ELR (cell line): ENCODE measurements around the gene NECAB3.
A peak's percentile ranks its signal among the peaks of the same experiment; 100 is the strongest.

Experiments used
- DNase-seq: peaks from one replicate; pipeline ENCODE4 v3.0.0-alpha.2; 2015; ENCODE audit warnings: low read depth

NECAB3 gene

DNA sequence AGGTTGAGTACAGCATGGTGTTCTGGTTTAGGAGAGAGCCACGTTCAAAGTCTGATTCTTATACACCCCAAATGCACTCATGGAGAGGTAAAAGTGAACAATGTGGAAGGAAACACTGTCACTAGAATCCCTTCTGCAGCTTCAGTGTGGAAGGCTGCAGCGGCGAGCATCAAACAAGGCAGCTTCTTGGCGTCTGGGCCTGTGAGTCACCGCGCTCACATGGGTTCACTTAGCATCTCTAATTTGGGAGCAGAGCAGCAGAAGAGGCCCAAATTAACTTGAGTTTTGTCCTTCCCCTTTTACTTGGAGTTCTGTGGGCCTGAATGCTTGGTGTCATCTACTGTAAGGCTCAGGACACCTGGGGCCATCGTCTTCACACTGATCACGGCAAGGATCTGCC lies 22.9 kb upstream of the NECAB3 start:
- DNase-seq = peak; percentile 54

DNA sequence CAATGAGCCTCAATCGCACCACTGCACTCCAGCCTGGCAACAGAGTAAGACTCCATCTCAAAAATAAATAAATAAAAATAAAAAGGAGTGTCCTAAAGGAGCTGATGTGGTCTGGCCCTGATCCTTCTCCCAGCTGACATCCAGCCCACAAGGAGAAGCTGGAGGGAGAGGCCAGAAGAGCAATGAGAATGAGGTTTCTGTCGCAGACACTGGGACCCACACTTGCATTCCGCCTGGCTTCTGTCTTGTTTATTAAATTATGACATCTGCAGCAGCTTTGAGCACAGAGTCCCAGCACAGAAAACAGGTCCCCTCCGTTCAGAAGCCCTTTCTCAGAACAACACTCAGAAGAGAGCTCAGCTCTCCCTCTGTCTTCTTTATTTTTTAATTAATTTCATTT lies 22.2 kb upstream of the NECAB3 start:
- no peak for DNase-seq

DNA sequence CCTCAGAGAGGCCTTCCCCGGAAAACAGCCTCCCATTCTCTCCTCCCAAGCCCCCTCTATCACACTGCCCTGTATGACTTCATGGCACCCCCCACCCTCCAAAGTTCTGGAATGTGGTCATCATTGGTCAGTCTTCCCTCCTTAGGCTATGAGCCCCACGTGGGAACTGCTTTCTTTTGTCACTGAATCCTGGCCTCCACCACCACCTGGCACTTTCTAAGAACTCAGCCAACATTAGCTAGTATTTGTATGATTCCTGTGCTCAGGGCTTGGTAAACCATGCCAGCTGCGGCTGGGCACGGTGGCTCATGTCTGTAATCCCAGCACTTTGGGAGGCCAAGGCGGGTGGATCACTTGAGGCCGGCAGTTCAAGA lies 20.4 kb upstream of the NECAB3 start:
- no peak for DNase-seq

DNA sequence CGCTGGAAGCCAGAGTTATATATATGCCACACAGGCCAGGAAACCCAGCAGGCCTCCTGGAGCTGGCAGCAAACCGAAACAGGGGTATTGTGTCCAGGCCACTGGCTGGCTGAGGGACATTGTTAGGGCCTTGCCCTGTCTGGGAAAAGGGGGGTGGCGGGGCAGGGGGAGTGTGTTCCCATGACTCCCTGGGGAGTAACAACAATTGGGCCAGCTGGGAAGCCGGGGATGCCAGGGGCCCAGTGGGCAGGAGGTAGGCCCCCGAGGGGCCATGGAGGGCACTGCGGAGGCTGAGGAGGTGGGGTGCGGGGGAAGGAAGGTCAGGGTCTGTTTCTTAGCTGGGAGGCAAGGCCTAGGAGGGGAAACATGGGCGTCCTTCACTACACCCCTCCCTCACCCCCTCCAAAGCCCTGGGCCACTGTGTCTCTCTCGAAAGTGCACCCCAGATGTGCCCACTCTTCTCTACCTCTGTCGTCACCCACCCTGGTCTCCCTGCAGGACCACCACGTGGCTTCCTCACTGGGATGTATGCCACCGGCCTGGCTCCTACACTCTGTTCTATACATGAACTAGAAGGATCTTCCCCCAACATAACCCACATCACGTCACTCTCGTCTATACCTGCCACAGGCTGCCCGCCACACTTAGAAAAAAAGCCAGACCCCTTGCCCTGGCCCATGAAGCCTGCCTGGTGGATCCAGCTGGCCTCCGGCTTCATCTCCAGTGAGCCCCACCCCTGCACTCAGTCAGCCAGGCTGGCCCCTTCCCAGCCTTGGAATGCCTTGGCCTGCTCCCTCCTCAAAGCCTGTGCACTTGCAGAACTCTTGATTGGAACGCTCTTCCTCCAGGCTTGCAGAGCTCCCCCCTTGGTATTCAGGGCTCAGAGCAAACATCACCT lies 19.8 kb upstream of the NECAB3 start:
- no peak for DNase-seq

DNA sequence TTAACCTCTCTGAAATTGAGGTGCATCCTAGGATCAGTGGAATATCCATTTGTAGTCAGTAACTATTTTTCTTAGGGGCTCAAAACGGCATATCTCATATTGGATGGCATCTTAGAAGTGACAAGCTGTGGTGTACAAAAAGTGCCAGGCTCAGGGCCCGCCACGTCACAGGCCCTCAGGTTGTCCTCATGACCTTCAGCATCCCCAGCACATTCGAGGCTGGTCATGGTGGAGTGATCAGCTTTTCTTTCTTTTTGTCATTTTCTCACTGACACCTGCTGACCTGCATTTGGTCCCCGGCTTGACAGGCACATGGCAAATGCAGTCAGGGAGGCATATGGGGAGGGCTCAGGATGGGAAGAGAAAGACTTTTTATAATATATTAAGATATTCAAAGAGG lies 19.1 kb upstream of the NECAB3 start:
- DNase-seq = no peak

DNA sequence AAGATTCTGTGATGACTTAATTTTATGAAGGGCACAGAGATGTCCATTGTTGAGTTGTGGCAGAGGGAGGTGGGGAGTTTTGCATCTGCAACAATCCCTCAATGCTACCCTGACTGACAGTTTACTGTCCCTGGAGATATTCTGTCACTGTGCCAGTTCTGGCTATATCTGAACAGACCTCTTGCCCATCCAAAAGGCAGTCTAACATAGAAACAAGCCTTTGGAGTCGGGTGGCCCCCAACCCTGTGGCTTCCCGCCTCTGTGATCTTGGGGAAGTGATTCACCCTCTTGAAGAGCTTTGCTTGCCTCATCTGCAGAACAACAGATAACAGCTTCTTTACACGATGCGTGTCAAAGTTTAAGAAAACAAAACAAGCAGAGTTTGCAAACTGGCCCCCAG lies 15.7 kb upstream of the NECAB3 start:
- DNase-seq = peak; percentile 71

DNA sequence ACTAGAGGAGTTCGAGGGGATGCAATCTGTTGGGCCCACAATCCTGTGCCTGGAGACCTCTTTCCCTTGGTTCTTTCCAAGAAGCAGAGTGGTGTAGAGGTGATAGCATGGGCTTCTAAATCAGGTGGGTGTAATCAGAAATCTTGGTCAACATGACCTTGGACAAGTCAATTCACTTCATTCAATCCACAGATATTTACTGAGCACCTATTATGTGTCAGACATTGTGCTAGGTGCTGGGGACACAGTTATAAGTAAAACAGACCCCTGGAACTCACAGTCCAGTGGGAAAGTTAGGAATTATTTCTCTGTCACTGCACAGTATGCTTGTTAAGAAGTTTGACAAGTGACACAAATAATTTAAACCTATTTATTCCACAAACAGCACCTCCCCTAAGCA lies 15.3 kb upstream of the NECAB3 start:
- DNase-seq = no peak

DNA sequence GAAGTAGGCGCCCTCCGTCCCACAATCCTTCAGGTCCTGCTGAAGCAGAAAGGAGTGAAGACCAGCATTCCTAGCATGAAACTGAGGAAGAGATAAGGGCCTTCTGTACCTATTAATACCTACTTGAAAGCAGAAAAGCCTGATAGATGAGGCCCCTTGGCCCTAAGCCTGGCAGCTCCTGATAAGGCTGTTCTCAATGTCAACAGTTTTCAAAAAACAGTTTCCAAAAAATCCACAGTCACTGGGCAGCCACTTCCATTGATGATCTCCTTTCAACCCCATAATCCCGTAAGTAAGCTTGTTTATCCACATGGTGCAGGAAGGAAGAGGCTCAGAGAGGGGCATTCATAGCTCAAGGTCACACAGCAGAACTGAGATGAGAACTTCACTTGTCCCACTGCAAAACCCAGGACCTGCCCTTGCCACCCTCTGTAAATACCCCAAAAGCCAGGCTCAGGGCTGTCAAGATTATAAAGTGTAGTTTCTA lies 14.8 kb upstream of the NECAB3 start:
- no peak for DNase-seq

DNA sequence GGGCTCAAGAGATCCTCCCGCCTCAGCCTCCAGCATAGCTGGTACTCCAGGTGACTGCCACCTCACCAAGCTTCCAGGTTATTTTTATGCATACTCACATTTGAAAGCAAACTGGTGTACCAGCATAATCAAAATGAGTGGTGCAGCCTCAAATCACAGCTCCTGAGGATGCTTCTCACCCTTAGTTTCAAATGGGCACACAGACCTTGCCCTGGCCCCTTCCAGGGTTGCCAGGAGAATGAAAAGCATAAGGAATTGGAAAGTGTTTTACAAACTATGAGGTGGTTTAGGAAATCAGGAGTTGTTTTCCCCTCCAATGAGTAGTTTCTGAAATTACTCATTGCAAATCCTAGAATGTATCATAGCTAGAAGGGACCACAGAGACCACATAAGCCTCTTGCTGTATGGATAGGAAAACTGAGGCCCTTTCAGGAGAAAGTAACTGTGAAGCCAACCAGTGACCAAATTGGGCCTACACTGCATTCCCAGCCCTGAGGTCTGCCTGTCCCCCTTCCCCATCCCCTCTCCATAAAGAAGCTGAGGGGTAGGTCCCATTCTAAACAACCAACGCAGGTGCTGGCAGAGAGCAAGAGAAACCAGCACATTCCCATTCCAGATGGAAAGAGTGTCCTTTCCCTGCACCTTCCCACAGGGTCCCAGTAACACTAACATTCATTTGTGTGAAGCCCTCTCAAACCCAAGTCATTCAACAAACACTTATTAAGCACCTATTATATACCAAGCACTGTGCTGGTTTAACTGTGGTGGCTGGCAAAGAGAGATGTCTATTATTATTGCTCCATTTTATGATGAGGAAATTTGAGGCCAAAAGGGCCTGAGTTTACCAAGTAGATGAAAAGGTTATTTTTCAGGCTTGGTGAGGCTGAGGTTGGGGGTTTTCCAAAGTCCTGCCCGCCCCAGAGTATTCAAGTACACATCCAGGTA lies 14.0 kb upstream of the NECAB3 start:
- peak; percentile 66 for DNase-seq

DNA sequence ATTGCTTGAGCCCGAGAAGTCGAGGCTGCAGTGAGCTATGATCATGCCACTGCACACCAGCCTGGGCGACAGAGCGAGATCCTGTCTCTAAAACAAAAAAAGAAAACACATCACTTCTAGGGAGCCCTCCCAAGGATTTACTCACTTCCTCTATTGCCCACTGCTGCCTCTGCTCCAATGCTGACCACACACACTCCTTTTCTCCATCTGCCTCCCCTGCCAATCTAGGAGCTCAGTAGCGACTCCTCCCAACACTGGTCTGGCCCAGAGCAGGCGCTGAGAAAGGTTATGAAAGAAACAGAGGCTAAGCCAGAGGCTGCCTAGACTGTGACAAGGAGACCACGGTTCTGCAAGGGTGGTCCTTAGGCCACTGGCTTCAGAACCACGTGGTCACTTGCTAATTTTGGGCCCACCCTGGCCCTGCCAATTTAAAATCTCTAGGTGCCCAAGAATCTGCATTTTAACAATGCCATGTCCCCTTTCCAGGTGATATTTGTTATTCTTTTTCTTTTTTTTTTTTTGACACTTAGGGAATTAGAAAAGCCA lies 13.2 kb upstream of the NECAB3 start:
- DNase-seq = peak; percentile 73

DNA sequence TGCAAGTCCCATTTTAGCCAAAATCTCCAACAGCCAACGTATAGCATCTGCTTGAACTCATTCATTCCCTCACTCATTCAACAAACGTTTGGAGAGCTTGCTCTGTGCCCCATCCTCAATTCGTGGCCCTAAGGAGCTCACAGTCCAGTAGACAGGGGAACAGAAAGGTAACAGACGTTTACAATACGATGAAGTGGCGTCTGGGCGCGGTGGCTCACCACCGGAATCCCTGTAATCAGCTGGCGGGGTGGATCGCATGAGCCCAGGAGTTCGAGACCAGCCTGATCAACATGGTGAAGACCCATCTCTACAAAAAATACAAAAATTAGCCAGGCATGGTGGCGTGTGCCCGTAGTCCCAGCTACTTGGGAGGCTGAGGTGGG lies 12.7 kb upstream of the NECAB3 start:
- DNase-seq = no peak

DNA sequence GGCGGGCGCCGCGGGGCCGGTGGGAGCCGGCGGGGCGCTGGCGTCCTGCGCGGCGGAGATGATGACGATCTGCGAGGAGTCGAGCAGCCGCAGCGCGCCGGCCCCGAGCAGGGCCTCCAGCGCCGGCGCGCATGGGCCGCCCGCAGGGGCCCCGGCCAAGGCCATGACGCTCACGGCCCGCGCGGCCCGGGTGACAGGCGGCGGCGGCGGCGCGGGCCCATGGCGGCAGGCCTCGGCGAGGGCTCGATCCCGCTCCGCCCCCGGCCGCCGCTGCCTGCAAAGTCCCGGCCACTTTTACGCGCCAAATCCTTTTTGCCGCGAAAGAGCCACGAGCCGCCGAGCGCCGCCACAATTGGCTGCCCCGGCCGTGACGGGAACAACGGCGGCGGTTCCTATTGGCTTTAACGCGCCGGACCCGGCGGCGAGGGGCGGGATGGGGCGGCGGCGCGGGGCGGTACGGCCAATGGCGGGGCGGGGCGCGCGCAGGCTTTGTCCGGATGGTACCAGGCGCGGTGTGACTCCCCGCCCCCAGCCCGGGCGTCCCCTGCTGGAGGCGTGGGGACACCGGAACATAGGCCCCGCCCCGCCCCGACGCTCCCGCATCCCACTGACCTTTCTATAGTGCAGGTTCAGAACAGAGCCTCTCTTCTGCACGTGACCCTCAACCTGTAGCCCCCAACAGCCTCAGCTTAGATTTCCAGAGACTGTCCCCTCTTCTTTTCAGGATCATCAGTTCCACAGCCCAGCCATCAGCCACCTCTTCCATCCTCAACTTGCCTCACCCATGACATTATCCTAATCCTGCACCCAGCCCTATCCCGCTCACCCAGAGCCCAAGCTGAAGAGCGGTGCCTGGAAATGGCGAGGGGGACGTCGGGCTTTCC lies 12.1 kb upstream of the NECAB3 start, which contains the start of gene E2F1:
Gene E2F1, minus strand, starts transcription at position 286 of the 884 bp plus-strand sequence. Its CDS starts 121 bp downstream, at position 165.
- DNase-seq = peak; percentile 98

DNA sequence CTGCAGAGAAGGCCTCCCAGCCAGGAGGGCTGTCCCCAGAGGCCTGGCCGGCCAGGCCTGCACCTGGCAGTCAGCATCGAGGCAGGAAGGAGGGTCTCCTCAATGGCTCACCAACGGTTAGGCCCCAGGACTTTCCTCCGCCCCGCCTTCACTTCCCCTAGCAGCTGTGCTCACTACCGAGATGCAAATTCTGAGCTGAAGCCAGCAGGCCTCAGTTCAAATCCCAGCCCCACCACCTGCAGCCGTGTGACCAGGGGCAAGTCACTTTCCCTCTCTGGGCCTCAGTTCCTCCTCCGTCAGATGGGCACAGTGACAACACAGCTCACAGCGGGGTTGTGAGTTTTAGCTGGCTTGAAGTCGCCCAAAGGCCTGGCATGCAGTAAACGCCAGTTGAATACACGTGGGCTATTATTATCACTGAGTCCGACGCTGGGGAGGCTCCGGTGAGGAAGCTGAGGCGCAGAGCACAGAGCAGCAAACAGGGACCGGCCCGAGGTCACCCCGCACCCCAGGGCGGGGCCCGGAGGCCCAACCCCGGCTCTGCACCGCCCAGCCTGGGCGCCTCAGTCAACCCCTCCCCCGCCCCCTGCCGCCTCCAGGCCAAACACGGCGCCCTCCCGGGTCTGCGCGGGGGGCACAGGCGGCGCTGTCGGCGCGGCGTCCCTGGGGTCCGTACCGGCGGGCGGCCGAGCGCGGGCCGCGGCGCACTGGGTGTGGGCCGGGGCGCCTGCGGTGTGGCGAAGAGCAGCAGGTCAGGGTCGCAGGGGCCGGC lies 11.3 kb upstream of the NECAB3 start:
- DNase-seq = peak; percentile 72

DNA sequence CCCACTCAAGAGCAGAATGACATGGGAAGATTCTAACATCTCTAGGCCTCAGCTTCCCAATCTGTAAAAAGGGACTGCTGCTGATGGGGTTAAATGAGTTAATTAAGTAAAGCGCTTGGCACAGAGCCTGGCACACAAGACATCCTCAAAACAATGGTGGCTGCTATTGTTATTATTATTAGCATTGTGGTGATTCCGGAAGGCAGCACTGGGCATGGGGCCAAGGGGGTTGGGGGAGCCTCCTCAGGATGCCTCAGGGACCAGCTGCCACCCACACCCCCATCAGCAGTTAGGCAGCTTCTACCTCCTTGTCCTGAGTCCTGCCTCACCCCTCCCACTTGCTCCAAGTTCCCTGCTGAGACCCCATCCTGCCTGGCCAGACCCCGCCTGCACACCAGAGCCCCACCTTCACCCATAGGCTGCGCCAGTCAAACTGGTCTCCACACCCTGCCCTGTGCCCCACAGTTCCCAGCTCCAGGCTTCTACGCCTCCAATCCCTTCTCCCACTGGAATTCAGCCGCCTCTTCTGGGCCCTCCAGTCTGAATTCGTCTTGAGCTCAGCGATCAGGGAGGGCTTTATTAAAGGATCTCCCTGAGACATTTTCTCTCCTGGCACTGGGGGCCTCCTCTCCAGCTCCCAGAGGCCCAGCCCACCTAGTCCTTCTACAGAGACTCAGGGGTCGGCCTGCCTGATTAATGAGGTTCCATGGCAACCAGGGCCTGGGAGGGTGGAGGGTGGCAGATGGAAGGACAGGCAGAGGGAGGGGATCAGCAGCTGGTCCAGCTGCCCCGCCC lies 10.5 kb upstream of the NECAB3 start:
- peak; percentile 24 for DNase-seq

DNA sequence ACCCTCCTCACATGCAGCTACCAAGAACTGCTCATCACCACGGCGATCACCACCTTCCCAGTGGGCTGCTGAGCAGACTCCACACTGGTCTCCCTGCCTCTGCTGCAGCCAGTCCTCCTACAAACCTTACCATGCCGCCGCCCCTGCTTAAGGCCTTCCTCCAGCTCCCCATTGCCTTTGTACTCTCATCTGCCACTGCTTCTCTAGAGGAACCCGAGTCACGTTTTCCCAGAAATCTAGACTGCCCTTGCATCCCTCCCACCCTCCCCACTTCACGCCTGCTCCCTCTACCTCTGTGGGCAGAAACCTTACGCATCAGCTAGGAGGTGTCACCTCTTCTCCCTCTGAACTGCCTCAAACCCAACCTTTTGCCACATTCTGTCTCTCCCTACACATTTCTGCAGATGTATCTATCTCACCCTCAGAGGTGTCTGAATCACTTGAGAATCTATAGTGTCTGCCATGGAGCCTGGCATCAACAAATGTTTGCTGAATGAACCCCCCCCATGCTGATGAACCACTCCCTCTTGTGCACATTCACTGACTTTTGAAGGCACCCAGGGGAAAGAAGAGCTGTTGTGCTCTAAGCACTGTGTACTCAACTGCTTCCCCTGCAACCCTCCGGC lies 7.6 kb upstream of the NECAB3 start:
- DNase-seq = no peak

DNA sequence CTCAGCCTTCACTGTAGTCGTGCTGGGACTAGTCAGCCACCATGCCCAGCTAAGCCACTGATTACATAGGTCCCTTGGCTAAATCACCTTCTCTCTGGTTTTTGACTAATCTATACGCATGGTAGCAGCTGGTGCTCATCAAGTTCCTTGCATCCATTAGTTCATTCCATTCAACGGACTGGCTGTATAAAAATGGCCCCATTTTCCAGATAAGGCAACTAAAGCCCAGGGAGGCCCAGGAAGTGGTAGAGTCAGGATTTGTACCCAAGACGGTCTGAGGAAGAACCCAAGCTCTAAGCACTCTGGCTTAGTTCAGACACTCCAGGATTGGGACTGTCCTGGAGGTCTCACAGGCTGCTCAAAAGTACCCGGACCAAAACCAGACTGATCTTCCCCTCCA lies 7.1 kb upstream of the NECAB3 start:
- no peak for DNase-seq

DNA sequence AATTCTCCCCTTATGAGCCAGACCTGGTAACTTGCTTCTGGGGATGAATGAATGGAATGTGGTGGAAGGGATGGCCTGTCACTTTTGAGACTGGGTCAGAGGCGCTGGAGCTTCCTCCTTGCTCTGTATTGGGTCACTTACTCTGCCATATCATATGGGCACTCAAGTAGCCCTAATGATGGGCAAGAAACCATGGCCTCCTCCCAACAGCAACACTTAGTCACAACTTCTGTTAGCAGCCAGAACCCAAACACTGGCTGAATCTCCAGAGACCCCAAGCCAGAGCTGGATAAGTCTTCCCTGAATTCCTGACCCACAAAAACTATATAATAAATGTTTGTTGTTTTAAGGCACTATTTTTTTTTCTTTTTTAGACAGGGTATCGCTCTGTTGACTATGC lies 6.5 kb upstream of the NECAB3 start:
- DNase-seq = no peak

DNA sequence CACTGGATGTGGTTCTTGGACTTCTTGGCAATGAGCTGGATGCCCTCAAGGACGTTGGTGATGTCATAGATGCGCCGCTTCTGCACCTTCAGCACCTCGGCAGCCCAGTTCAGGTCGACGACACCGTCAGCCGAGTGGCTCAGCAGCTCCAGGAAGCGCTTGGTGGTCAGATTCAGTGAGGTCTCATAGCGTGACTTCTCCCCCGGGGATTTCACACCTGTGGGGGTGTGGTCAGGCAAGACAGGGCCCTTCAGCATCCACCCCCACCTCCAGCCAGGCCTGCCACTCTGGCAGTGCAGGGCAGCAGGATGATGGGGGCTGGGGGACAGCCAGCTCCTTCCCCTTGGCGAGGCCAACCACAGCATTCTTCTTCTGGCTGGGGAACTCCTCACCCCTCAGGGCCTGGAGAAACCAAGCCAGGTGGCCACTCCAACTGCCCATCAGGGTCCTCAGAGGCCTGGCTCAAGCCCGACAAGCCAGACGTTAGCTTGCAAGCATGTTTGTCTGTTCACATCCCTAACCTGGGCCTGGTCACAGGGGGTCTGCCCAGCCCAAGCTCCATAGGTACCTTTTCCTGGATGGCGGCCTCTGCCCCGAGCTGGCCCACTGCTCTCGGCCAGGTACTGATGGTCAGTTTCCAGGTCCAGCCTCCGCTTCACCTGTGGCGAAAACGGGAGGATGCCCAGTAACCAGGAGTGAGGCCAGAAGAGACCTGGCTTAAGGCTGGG lies 5.7 kb upstream of the NECAB3 start:
- no peak for DNase-seq
